GM23338 (cell line): ENCODE results near the gene PARD3. TPM values are rescaled to one million over a fixed set of nuclear protein-coding genes. Genes with fewer than 3 reads are reported as not detected.
A peak's percentile ranks its signal among the peaks of the same experiment; 100 is the strongest.

Experiments used
- ATAC-seq: fragments of 200-7000 bp; cut with Tn5 transposase; 3 replicates; pipeline ENCODE4 v1.9.1; 2020
- DNase-seq: peaks from one replicate; pipeline ENCODE4 v3.0.0-alpha.2; 2015; ENCODE audit warnings: low spot score
- H2AFZ ChIP-seq: fragments of 200-600 bp; sonication (generic); 2 replicates; pipeline ENCODE4 v1.8.0; 2016; ENCODE audit warnings: antibody characterized with exemption, mild to moderate bottlenecking, moderate library complexity
- H3F3A ChIP-seq: fragments of 200-600 bp; sonication (generic); replicated peaks from 2 replicates; pipeline ENCODE4 v1.8.0; 2017; ENCODE audit warnings: antibody characterized with exemption, mixed run types, low read depth
- H3K27ac ChIP-seq: fragments of 200-600 bp; sonication (generic); 2 replicates; pipeline ENCODE4 v1.6.1; 2016; ENCODE audit warnings: low read depth
- H3K27me3 ChIP-seq: fragments of 200-600 bp; sonication (generic); 2 replicates; pipeline ENCODE4 v1.8.0; 2016; ENCODE audit warnings: mild to moderate bottlenecking, mixed run types, moderate library complexity; ENCODE audit not compliant: insufficient read depth
- H3K36me3 ChIP-seq: fragments of 200-600 bp; sonication (generic); 2 replicates; pipeline ENCODE4 v1.8.0; 2016; ENCODE audit warnings: mild to moderate bottlenecking; ENCODE audit not compliant: insufficient read depth
- H3K4me1 ChIP-seq: fragments of 200-600 bp; sonication (generic); 2 replicates; pipeline ENCODE4 v1.8.0; 2016; ENCODE audit warnings: mild to moderate bottlenecking, moderate library complexity; ENCODE audit not compliant: insufficient read depth
- H3K4me2 ChIP-seq: fragments of 200-600 bp; sonication (generic); 2 replicates; pipeline ENCODE4 v1.7.1; 2017; ENCODE audit warnings: mixed run types
- H3K4me3 ChIP-seq: fragments of 200-600 bp; sonication (generic); 2 replicates; pipeline ENCODE4 v1.6.1; 2016; ENCODE audit warnings: mixed run types
- H3K79me2 ChIP-seq: fragments of 200-600 bp; sonication (generic); replicated peaks from 2 replicates; pipeline ENCODE4 v1.8.0; 2017; ENCODE audit warnings: mild to moderate bottlenecking; ENCODE audit not compliant: insufficient read depth
- H3K9me2 ChIP-seq: fragments of 200-600 bp; sonication (generic); 2 replicates; pipeline ENCODE4 v1.8.0; 2017; ENCODE audit not compliant: insufficient read depth
- H4K20me1 ChIP-seq: fragments of 200-600 bp; sonication (generic); replicated peaks from 2 replicates; pipeline ENCODE4 v1.8.0; 2017; ENCODE audit warnings: mild to moderate bottlenecking; ENCODE audit not compliant: insufficient read depth
- H3K27ac Mint-ChIP-seq: 2 replicates; pipeline ENCODE4 v1.8.0; 2020; ENCODE audit warnings: inconsistent platforms, mild to moderate bottlenecking, moderate library complexity, mixed read lengths
- H3K27me3 Mint-ChIP-seq: 3 replicates; pipeline ENCODE4 v1.8.0; 2022; ENCODE audit warnings: low read depth, mild to moderate bottlenecking, moderate library complexity, mixed read lengths, inconsistent platforms; ENCODE audit not compliant: insufficient read depth, poor library complexity
- H3K36me3 Mint-ChIP-seq: 3 replicates; pipeline ENCODE4 v1.8.0; 2021; ENCODE audit warnings: low read depth, mild to moderate bottlenecking, inconsistent platforms, moderate library complexity, mixed read lengths
- H3K4me1 Mint-ChIP-seq: 3 replicates; pipeline ENCODE4 v1.8.0; 2020; ENCODE audit warnings: mild to moderate bottlenecking, inconsistent platforms, mixed read lengths
- H3K4me3 Mint-ChIP-seq: 3 replicates; pipeline ENCODE4 v1.8.0; 2021; ENCODE audit warnings: moderate library complexity, mild to moderate bottlenecking, inconsistent platforms, mixed read lengths
- H3K9me3 Mint-ChIP-seq: 3 replicates; pipeline ENCODE4 v1.8.0; 2020; ENCODE audit warnings: moderate library complexity, mild to moderate bottlenecking, inconsistent platforms, mixed read lengths
- JUNB ChIP-seq: IDR thresholded peaks from one replicate; pipeline ENCODE4 v1.6.1; 2016; ENCODE audit warnings: antibody characterized with exemption; ENCODE audit not compliant: unreplicated experiment
- NANOG ChIP-seq: IDR thresholded peaks from 2 replicates; pipeline ENCODE4 v1.6.1; 2016; ENCODE audit warnings: antibody characterized with exemption, borderline replicate concordance
- POLR2AphosphoS5 ChIP-seq: IDR thresholded peaks from 2 replicates; pipeline ENCODE4 v1.6.1; 2016; ENCODE audit warnings: antibody characterized with exemption, low read depth
- ZNF114 ChIP-seq: fragments of 250-450 bp; sonication (Bioruptor Pico); IDR thresholded peaks from 2 replicates; pipeline ENCODE4 v1.5.0; 2020; ENCODE audit warnings: mild to moderate bottlenecking, moderate library complexity
- ZNF331 ChIP-seq: fragments of 250-450 bp; sonication (Bioruptor Pico); IDR thresholded peaks from 2 replicates; pipeline ENCODE4 v1.5.0; 2020; ENCODE audit warnings: low read depth, mild to moderate bottlenecking, moderate library complexity
- polyA plus RNA-seq: library from polyadenylated mRNA; unstranded; fragments of >200 nt; fragmentation: Nextera tagmentation; extraction: Ambion mirVana; gene quantifications from 2 replicates; pipeline ENCODE4 v1.2.1, GENCODE V29; 2016
- total RNA-seq: library from RNA; depleted of rRNA; stranded (reverse); fragments of >200 nt; shearing (Covaris generic); gene quantifications from 2 replicates; pipeline ENCODE4 v1.2.3, GENCODE V29; 2014
- TF ChIP-seq, protein P1 (sequence below): fragments of 250-450 bp; sonication (Bioruptor Pico); IDR thresholded peaks from 2 replicates; pipeline ENCODE4 v1.5.0; 2020; ENCODE audit warnings: mild to moderate bottlenecking, moderate library complexity
- TF ChIP-seq, protein P2 (sequence below), 2 experiments: fragments of 200-600 bp in 1 of 2; sonication (generic) in 1 of 2; conservative IDR thresholded peaks; 2 replicates each; pipeline versions ENCODE4 v1.5.1 to v1.6.1; 2016 to 2017; ENCODE audit warnings: antibody characterized with exemption in 2 of 2, low read depth in 2 of 2, mild to moderate bottlenecking in 2 of 2, moderate library complexity in 1 of 2

PARD3 gene
- total and polyA plus RNA-seq, 2 experiments from 2014 or later, result 30.2 to 51.4 TPM

DNA sequence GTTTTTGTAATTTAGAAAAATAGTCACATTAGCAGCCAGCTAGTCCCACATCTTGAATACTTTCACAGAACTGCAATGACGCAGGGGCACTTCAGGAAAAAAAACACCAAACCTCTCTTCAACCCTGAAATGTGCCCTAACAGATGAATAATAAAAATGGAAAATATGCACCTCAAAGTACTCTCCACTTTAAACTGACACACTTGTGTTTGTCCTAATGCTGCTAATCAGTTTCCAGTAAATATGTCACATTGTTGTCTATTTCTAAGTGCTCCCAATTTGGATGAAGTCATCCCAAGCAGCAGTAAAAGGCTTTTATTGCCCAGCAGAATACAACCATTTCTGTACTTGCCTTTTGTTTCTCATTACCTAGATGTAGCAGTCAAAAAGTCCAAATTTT is 86.7 kb downstream of the PARD3 start (continued):
- TF ChIP-seq POLR2AphosphoS5 (no peak), JUNB (no peak), ZNF331 (CRISPR knock-in tag) (no peak), NANOG (no peak)
- TF ChIP-seq, protein P1, sequence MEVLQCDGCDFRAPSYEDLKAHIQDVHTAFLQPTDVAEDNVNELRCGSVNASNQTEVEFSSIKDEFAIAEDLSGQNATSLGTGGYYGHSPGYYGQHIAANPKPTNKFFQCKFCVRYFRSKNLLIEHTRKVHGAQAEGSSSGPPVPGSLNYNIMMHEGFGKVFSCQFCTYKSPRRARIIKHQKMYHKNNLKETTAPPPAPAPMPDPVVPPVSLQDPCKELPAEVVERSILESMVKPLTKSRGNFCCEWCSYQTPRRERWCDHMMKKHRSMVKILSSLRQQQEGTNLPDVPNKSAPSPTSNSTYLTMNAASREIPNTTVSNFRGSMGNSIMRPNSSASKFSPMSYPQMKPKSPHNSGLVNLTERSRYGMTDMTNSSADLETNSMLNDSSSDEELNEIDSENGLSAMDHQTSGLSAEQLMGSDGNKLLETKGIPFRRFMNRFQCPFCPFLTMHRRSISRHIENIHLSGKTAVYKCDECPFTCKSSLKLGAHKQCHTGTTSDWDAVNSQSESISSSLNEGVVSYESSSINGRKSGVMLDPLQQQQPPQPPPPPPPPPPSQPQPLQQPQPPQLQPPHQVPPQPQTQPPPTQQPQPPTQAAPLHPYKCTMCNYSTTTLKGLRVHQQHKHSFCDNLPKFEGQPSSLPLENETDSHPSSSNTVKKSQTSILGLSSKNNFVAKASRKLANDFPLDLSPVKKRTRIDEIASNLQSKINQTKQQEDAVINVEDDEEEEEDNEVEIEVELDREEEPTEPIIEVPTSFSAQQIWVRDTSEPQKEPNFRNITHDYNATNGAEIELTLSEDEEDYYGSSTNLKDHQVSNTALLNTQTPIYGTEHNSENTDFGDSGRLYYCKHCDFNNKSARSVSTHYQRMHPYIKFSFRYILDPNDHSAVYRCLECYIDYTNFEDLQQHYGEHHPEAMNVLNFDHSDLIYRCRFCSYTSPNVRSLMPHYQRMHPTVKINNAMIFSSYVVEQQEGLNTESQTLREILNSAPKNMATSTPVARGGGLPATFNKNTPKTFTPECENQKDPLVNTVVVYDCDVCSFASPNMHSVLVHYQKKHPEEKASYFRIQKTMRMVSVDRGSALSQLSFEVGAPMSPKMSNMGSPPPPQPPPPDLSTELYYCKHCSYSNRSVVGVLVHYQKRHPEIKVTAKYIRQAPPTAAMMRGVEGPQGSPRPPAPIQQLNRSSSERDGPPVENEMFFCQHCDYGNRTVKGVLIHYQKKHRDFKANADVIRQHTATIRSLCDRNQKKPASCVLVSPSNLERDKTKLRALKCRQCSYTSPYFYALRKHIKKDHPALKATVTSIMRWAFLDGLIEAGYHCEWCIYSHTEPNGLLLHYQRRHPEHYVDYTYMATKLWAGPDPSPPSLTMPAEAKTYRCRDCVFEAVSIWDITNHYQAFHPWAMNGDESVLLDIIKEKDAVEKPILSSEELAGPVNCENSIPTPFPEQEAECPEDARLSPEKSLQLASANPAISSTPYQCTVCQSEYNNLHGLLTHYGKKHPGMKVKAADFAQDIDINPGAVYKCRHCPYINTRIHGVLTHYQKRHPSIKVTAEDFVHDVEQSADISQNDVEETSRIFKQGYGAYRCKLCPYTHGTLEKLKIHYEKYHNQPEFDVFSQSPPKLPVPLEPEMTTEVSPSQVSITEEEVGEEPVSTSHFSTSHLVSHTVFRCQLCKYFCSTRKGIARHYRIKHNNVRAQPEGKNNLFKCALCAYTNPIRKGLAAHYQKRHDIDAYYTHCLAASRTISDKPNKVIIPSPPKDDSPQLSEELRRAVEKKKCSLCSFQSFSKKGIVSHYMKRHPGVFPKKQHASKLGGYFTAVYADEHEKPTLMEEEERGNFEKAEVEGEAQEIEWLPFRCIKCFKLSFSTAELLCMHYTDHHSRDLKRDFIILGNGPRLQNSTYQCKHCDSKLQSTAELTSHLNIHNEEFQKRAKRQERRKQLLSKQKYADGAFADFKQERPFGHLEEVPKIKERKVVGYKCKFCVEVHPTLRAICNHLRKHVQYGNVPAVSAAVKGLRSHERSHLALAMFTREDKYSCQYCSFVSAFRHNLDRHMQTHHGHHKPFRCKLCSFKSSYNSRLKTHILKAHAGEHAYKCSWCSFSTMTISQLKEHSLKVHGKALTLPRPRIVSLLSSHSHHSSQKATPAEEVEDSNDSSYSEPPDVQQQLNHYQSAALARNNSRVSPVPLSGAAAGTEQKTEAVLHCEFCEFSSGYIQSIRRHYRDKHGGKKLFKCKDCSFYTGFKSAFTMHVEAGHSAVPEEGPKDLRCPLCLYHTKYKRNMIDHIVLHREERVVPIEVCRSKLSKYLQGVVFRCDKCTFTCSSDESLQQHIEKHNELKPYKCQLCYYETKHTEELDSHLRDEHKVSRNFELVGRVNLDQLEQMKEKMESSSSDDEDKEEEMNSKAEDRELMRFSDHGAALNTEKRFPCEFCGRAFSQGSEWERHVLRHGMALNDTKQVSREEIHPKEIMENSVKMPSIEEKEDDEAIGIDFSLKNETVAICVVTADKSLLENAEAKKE (CRISPR knock-in tag), result no peak

DNA sequence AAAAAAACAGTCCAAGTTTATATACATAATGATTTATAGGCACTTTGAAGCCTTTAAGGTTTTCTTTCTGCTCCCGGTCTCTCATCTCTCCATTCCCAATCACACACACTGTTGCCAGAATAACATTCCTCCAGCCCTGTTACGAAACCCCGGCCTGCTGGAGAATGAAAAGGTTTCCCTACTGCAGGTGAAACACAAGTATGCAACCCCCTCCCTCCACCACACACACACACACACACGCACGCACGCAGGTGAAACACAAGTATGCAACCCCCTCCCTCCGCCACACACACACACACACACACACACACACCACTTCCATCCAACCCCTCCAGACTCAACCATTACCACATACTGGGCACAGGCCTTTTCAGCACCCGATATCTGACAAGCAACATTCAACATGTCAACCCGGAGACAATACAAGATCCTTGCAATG is 87.5 kb downstream of the PARD3 start:
- no peak overlapping the region for H3K4me3 Mint-ChIP-seq
- Histone ChIP-seq H3K9me2 (no peaks in the 10 kb centered on the region), H3K4me2 (no peak overlapping the region), H4K20me1 (peaks cover 14% of the 10 kb centered on the region), H3K36me3 (no peaks in the 10 kb centered on the region), H3K4me3 (no peak overlapping the region), H3K4me1 (peaks cover 3% of the 10 kb centered on the region; the same call in 1 of the 2 replicates), H3K27ac (no peak overlapping the region), H2AFZ (no peak overlapping the region), H3K27me3 (no peaks in the 10 kb centered on the region), H3K79me2 (peaks cover 97% of the 10 kb centered on the region), H3F3A (no peaks in the 10 kb centered on the region)
- peaks cover 29% of the 10 kb centered on the region for H3K4me1 Mint-ChIP-seq
- DNase-seq, result peak; percentile 56
- H3K27me3 Mint-ChIP-seq, result peaks cover 5% of the 10 kb centered on the region
- peak; percentile 25 for ATAC-seq
- H3K9me3 Mint-ChIP-seq, result no peaks in the 10 kb centered on the region
- no peaks in the 10 kb centered on the region for H3K36me3 Mint-ChIP-seq
- H3K27ac Mint-ChIP-seq, result no peak overlapping the region
- TF ChIP-seq ZNF114 (CRISPR knock-in tag), result no peak
- TF ChIP-seq, protein P2, sequence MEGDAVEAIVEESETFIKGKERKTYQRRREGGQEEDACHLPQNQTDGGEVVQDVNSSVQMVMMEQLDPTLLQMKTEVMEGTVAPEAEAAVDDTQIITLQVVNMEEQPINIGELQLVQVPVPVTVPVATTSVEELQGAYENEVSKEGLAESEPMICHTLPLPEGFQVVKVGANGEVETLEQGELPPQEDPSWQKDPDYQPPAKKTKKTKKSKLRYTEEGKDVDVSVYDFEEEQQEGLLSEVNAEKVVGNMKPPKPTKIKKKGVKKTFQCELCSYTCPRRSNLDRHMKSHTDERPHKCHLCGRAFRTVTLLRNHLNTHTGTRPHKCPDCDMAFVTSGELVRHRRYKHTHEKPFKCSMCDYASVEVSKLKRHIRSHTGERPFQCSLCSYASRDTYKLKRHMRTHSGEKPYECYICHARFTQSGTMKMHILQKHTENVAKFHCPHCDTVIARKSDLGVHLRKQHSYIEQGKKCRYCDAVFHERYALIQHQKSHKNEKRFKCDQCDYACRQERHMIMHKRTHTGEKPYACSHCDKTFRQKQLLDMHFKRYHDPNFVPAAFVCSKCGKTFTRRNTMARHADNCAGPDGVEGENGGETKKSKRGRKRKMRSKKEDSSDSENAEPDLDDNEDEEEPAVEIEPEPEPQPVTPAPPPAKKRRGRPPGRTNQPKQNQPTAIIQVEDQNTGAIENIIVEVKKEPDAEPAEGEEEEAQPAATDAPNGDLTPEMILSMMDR (conservative IDR thresholded peaks at IDR 0.05; ENCODE audit: low read depth in 2 of 2), result no peak
